H9 (cell line): ENCODE measurements around the gene COG4. TPM values are rescaled to one million over a fixed set of nuclear protein-coding genes. Genes with fewer than 3 reads are reported as not detected.

ENCODE experiments used
- DNase-seq: peaks from one replicate; pipeline ENCODE4 v3.0.0-alpha.2; 2017
- H2AFZ ChIP-seq: one replicate; pipeline ENCODE4 v1.6.1; 2013; ENCODE audit warnings: mild to moderate bottlenecking, low read length, control low read depth, moderate library complexity
- H2AK5ac ChIP-seq: 2 replicates; pipeline ENCODE4 v1.6.1; 2013; ENCODE audit warnings: low read length, control low read depth, mixed read lengths; ENCODE audit not compliant: insufficient read length
- H2BK120ac ChIP-seq: one replicate; pipeline ENCODE4 v1.6.1; 2013; ENCODE audit warnings: low read depth, mild to moderate bottlenecking, low read length, control low read depth, inconsistent platforms; ENCODE audit not compliant: poor library complexity, severe bottlenecking
- H2BK12ac ChIP-seq: 2 replicates; pipeline ENCODE4 v1.6.1; 2013; ENCODE audit warnings: low read length, control low read depth, mixed read lengths, low read depth; ENCODE audit not compliant: insufficient read length
- H2BK15ac ChIP-seq: 2 replicates; pipeline ENCODE4 v1.6.1; 2013; ENCODE audit warnings: low read depth, low read length, control low read depth
- H2BK20ac ChIP-seq: one replicate; pipeline ENCODE4 v1.6.1; 2013; ENCODE audit warnings: low read depth, mild to moderate bottlenecking, low read length, control low read depth, inconsistent platforms; ENCODE audit not compliant: poor library complexity, severe bottlenecking
- H2BK5ac ChIP-seq: 2 replicates; pipeline ENCODE4 v1.6.1; 2013; ENCODE audit warnings: low read length, control low read depth, mixed read lengths; ENCODE audit not compliant: insufficient read length
- H3K14ac ChIP-seq: 2 replicates; pipeline ENCODE4 v1.6.1; 2013; ENCODE audit warnings: low read length, control low read depth; ENCODE audit not compliant: insufficient read depth
- H3K18ac ChIP-seq: 2 replicates; pipeline ENCODE4 v1.6.1; 2013; ENCODE audit warnings: low read depth, mild to moderate bottlenecking, mixed read lengths, low read length, control low read depth; ENCODE audit not compliant: insufficient read length
- H3K23ac ChIP-seq: 2 replicates; pipeline ENCODE4 v1.6.1; 2013; ENCODE audit warnings: low read length, control low read depth, mixed read lengths, low read depth; ENCODE audit not compliant: insufficient read length
- H3K23me2 ChIP-seq: 2 replicates; pipeline ENCODE4 v1.6.1; 2013; ENCODE audit warnings: low read depth, mild to moderate bottlenecking, mixed read lengths, low read length, control low read depth; ENCODE audit not compliant: insufficient read length, poor library complexity, severe bottlenecking
- H3K27ac ChIP-seq: 2 replicates; pipeline ENCODE4 v1.5.1; 2013; ENCODE audit warnings: low read length, control low read depth, mixed read lengths, low read depth; ENCODE audit not compliant: insufficient read length
- H3K27me3 ChIP-seq: 2 replicates; pipeline ENCODE4 v1.6.1; 2013; ENCODE audit warnings: low read length, control low read depth, inconsistent platforms; ENCODE audit not compliant: insufficient read depth
- H3K4ac ChIP-seq: 2 replicates; pipeline ENCODE4 v1.6.1; 2013; ENCODE audit warnings: low read depth, mild to moderate bottlenecking, control low read depth, inconsistent platforms, low read length, moderate library complexity
- H3K4me1 ChIP-seq: 2 replicates; pipeline ENCODE4 v1.6.1; 2013; ENCODE audit warnings: low read length, control low read depth, inconsistent platforms; ENCODE audit not compliant: insufficient read depth
- H3K4me2 ChIP-seq: 2 replicates; pipeline ENCODE4 v1.6.1; 2013; ENCODE audit warnings: low read length, control low read depth, mixed read lengths; ENCODE audit not compliant: insufficient read length, insufficient read depth
- H3K56ac ChIP-seq: 2 replicates; pipeline ENCODE4 v1.6.1; 2013; ENCODE audit warnings: low read depth, mild to moderate bottlenecking, mixed read lengths, low read length, control low read depth; ENCODE audit not compliant: insufficient read length
- H3K79me1 ChIP-seq: 2 replicates; pipeline ENCODE4 v1.6.1; 2013; ENCODE audit warnings: low read depth, mild to moderate bottlenecking, moderate library complexity, low read length, control low read depth, inconsistent platforms; ENCODE audit not compliant: insufficient read depth, poor library complexity, severe bottlenecking
- H3K79me2 ChIP-seq: 2 replicates; pipeline ENCODE4 v1.6.1; 2013; ENCODE audit warnings: low read length, control low read depth, inconsistent platforms; ENCODE audit not compliant: insufficient read depth
- H3K9ac ChIP-seq: 2 replicates; pipeline ENCODE4 v1.6.1; 2013; ENCODE audit warnings: low read length, control low read depth, mixed read lengths; ENCODE audit not compliant: insufficient read length; ENCODE audit errors: extremely low read depth
- H3K9me3 ChIP-seq: one replicate; pipeline ENCODE4 v1.6.1; 2013; ENCODE audit warnings: low read depth, low read length, inconsistent platforms; ENCODE audit not compliant: control insufficient read depth
- H3T11ph ChIP-seq: one replicate; pipeline ENCODE4 v1.6.1; 2013; ENCODE audit warnings: mild to moderate bottlenecking, low read length, control low read depth, inconsistent platforms
- H4K20me1 ChIP-seq: one replicate; pipeline ENCODE4 v1.6.1; 2013; ENCODE audit not compliant: control insufficient read depth, insufficient read length, insufficient read depth
- H4K5ac ChIP-seq: 2 replicates; pipeline ENCODE4 v1.6.1; 2013; ENCODE audit warnings: low read depth, mild to moderate bottlenecking, mixed read lengths, low read length, control low read depth; ENCODE audit not compliant: insufficient read length
- H4K8ac ChIP-seq: replicated peaks from 2 replicates; pipeline ENCODE4 v1.6.1; 2013; ENCODE audit warnings: low read length, control low read depth, mixed read lengths, low read depth; ENCODE audit not compliant: insufficient read length
- H4K91ac ChIP-seq: 2 replicates; pipeline ENCODE4 v1.6.1; 2013; ENCODE audit warnings: low read depth, mild to moderate bottlenecking, moderate library complexity, mixed read lengths, low read length, control low read depth; ENCODE audit not compliant: insufficient read length
- H3K27ac Mint-ChIP-seq, 3 experiments: 2 replicates in 2 of 3; 3 replicates in 1 of 3; pipeline ENCODE4 v1.8.0; 2020 to 2021; ENCODE audit warnings: mixed read lengths in 3 of 3, mild to moderate bottlenecking in 1 of 3, moderate library complexity in 1 of 3
- H3K27me3 Mint-ChIP-seq: 2 replicates; pipeline ENCODE4 v1.8.0; 2021; ENCODE audit warnings: low read depth, mild to moderate bottlenecking, moderate library complexity, mixed read lengths
- H3K36me3 Mint-ChIP-seq, 3 experiments: 2 replicates in 2 of 3; 3 replicates in 1 of 3; pipeline ENCODE4 v1.8.0; 2020 to 2021; ENCODE audit warnings: low read depth in 3 of 3, mixed read lengths in 3 of 3; ENCODE audit not compliant: insufficient read depth in 1 of 3
- H3K4me1 Mint-ChIP-seq, 2 experiments: 2 replicates each; pipeline ENCODE4 v1.8.0; 2020; ENCODE audit warnings: mixed read lengths in 2 of 2
- H3K4me3 Mint-ChIP-seq, 2 experiments: 2 replicates in 1 of 2; 3 replicates in 1 of 2; pipeline ENCODE4 v1.8.0; 2020 to 2021; ENCODE audit warnings: mild to moderate bottlenecking in 2 of 2, mixed read lengths in 2 of 2, moderate library complexity in 1 of 2
- H3K9me3 Mint-ChIP-seq, 2 experiments: 2 replicates in 1 of 2; 3 replicates in 1 of 2; pipeline ENCODE4 v1.8.0; 2020; ENCODE audit warnings: mild to moderate bottlenecking in 2 of 2, mixed read lengths in 2 of 2, moderate library complexity in 1 of 2
- WGBS: extraction: QIAGEN DNeasy Blood & Tissue Kit; methylation state at CpG from one replicate; pipeline ENCODE4 v1.1.7; 2013; ENCODE audit warnings: missing lambda C conversion rate, low lambda C conversion rate, mixed read lengths; ENCODE audit not compliant: insufficient read length; ENCODE audit errors: extremely low coverage; 5-methylcytosine and 5-hydroxymethylcytosine counted together
- total RNA-seq: library from RNA; stranded (reverse); gene quantifications from 2 replicates; pipeline ENCODE4 v1.2.1, GENCODE V29; 2021
- TF ChIP-seq, protein P1 (sequence below): fragments of 200-600 bp; sonication (generic); conservative IDR thresholded peaks from 3 replicates; pipeline ENCODE4 v1.8.0; 2021; ENCODE audit warnings: antibody characterized with exemption, mild to moderate bottlenecking

The COG4 gene
- total RNA-seq, 1 experiment from 2014 or later, result 51.9 TPM

DNA sequence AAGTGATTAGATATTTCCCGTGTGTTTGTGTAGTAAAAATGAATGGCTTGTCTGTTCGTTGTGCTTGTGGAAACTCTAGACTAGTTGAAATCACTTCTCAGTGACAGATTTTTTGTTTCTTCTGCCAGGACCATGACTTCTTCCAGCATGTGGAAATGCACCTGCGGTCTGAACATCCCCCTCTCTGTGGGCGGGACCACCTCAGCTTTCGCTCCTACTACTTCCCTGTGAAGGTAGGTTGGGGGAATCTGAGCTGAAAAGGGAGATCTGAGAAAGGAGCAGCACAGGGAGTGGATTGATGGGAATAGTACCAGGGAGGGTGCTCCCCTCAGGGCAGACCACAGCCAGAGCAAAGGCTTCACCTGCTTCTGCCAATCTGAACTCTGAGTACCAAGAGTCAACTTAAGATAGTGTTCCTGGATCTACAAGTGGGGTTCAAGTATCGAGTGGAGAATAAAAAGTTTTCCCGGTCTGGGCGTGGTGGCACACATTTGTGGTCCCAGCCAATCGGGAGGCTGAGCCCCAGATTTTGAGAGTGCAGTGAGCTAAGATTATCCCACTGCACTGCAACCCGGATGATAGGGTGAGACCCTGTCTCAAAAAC, 47.7 kb upstream of the COG4 start:
- peaks cover 58 to 94% (median 77%) of the 10 kb centered on the region in 3 experiments for H3K36me3 Mint-ChIP-seq
- Histone ChIP-seq H3K14ac (no peak overlapping the region), H4K8ac (no peak overlapping the region), H3T11ph (no peak overlapping the region), H3K9me3 (no peaks in the 10 kb centered on the region), H3K23ac (no peak overlapping the region), H2AK5ac (no peak overlapping the region), H2BK120ac (no peak overlapping the region), H2BK5ac (no peak overlapping the region), H3K18ac (no peak overlapping the region), H3K4ac (no peak overlapping the region), H3K79me1 (peaks cover 4% of the 10 kb centered on the region), H2BK15ac (no peak overlapping the region), H3K56ac (no peak overlapping the region), H4K5ac (no peak overlapping the region), H3K27ac (no peak overlapping the region), H3K9ac (no peak overlapping the region), H3K4me1 (no peaks in the 10 kb centered on the region), H3K27me3 (no peaks in the 10 kb centered on the region), H2BK12ac (no peak overlapping the region), H4K20me1 (no peaks in the 10 kb centered on the region), H4K91ac (no peak overlapping the region), H3K4me2 (no peak overlapping the region), H2AFZ (no peak overlapping the region), H3K23me2 (no peaks in the 10 kb centered on the region), H3K79me2 (no peaks in the 10 kb centered on the region), H2BK20ac (no peak overlapping the region)
- H3K9me3 Mint-ChIP-seq, result no peaks in the 10 kb centered on the region
- no peaks in the 10 kb centered on the region for H3K27me3 Mint-ChIP-seq
- no peak for DNase-seq
- TF ChIP-seq, protein P1, sequence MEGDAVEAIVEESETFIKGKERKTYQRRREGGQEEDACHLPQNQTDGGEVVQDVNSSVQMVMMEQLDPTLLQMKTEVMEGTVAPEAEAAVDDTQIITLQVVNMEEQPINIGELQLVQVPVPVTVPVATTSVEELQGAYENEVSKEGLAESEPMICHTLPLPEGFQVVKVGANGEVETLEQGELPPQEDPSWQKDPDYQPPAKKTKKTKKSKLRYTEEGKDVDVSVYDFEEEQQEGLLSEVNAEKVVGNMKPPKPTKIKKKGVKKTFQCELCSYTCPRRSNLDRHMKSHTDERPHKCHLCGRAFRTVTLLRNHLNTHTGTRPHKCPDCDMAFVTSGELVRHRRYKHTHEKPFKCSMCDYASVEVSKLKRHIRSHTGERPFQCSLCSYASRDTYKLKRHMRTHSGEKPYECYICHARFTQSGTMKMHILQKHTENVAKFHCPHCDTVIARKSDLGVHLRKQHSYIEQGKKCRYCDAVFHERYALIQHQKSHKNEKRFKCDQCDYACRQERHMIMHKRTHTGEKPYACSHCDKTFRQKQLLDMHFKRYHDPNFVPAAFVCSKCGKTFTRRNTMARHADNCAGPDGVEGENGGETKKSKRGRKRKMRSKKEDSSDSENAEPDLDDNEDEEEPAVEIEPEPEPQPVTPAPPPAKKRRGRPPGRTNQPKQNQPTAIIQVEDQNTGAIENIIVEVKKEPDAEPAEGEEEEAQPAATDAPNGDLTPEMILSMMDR, result no peak
- peak overlapping the region in 2 of 3 experiments; percentile 32 to 48; a peak in 2 of 7 replicates for H3K27ac Mint-ChIP-seq
- no peak overlapping the region for H3K4me3 Mint-ChIP-seq
- WGBS, result no CpG with 5 or more reads among the region's 10 CpGs
- H3K4me1 Mint-ChIP-seq, result peaks cover 10 to 12% of the 10 kb centered on the region in 2 experiments
